H1 (cell line): ENCODE measurements around the gene PLXDC2. TPM values are rescaled to one million over a fixed set of nuclear protein-coding genes. Genes with fewer than 3 reads are reported as not detected.

Experiments
- CTCF ChIA-PET: fragments of 300-600 bp; sonication (Branson Sonifier 250); formaldehyde crosslinking; loops from one replicate; lab custom pipeline; 2021; ENCODE audit not compliant: partially characterized antibody; lab: Charles Lee
- POLR2A ChIA-PET: fragments of 300-600 bp; sonication (Branson Sonifier 250); formaldehyde crosslinking; loops from one replicate; lab custom pipeline; 2021; ENCODE audit warnings: inconsistent platforms; ENCODE audit not compliant: partially characterized antibody; lab: Charles Lee
- DNase-seq, 2 experiments: peaks; one replicate each; pipeline versions ENCODE4 v3.0.0 to v3.0.0-alpha.2; 2010 to 2022; ENCODE audit warnings: low spot score in 2 of 2, low read depth in 1 of 2, mixed read lengths in 1 of 2
- FAIRE-seq: peaks from 2 replicates; lab custom pipeline; 2011; peaks lifted over from hg19 to GRCh38; lab: Jason Lieb, UNC
- H2AFZ ChIP-seq: 2 replicates; pipeline ENCODE4 v1.8.1; 2012; ENCODE audit warnings: low read length, inconsistent platforms
- H2AK5ac ChIP-seq: 2 replicates; pipeline ENCODE4 v1.6.1; 2013; ENCODE audit warnings: low read depth, low read length
- H2BK120ac ChIP-seq: replicated peaks from 2 replicates; pipeline ENCODE3; 2013; ENCODE audit warnings: low read depth, low read length, inconsistent platforms
- H2BK12ac ChIP-seq: 2 replicates; pipeline ENCODE4 v1.6.1; 2013; ENCODE audit warnings: low read depth, low read length
- H2BK15ac ChIP-seq: 2 replicates; pipeline ENCODE4 v1.6.1; 2013; ENCODE audit warnings: low read length
- H2BK20ac ChIP-seq: 2 replicates; pipeline ENCODE4 v1.6.1; 2013; ENCODE audit warnings: low read length
- H2BK5ac ChIP-seq: 2 replicates; pipeline ENCODE4 v1.6.1; 2013; ENCODE audit warnings: low read depth, low read length
- H3K14ac ChIP-seq: 2 replicates; pipeline ENCODE4 v1.6.1; 2013; ENCODE audit warnings: inconsistent platforms; ENCODE audit not compliant: insufficient read length
- H3K18ac ChIP-seq: 2 replicates; pipeline ENCODE4 v1.6.1; 2013; ENCODE audit warnings: low read length; ENCODE audit errors: extremely low read depth
- H3K23ac ChIP-seq: 2 replicates; pipeline ENCODE4 v1.6.1; 2013; ENCODE audit warnings: inconsistent platforms; ENCODE audit not compliant: insufficient read length
- H3K23me2 ChIP-seq: 2 replicates; pipeline ENCODE4 v1.6.1; 2013; ENCODE audit warnings: low read depth, low read length
- H3K27ac ChIP-seq: 2 replicates; pipeline ENCODE4 v1.6.1; 2011; ENCODE audit warnings: low read depth, low read length, inconsistent platforms
- H3K27me3 ChIP-seq, 4 experiments: replicated peaks in 1 of 4; 1 replicate in 1 of 4; 2 replicates in 3 of 4; pipeline versions ENCODE4 v1.6.1 to v1.8.1; 2011 to 2013; ENCODE audit warnings: low read length in 3 of 4, mild to moderate bottlenecking in 3 of 4, inconsistent platforms in 2 of 4, mixed read lengths in 2 of 4, moderate library complexity in 1 of 4; ENCODE audit not compliant: control insufficient read depth in 3 of 4, insufficient read depth in 3 of 4; ENCODE audit errors: extremely low read depth in 1 of 4
- H3K36me3 ChIP-seq, 4 experiments: 2 replicates each; pipeline versions ENCODE4 v1.6.1 to v1.8.1; 2011 to 2013; ENCODE audit warnings: mild to moderate bottlenecking in 4 of 4, low read length in 3 of 4, moderate library complexity in 2 of 4, control low read depth in 1 of 4, inconsistent platforms in 1 of 4; ENCODE audit not compliant: insufficient read depth in 4 of 4, control insufficient read depth in 2 of 4
- H3K4ac ChIP-seq: replicated peaks from 2 replicates; pipeline ENCODE3; 2013; ENCODE audit warnings: low read length, low read depth, mixed read lengths, inconsistent platforms; ENCODE audit not compliant: insufficient read length
- H3K4me1 ChIP-seq, 4 experiments: replicated peaks in 1 of 4; 1 replicate in 1 of 4; 2 replicates in 3 of 4; pipeline versions ENCODE4 v1.6.1 to v1.8.1; 2011 to 2013; ENCODE audit warnings: low read length in 3 of 4, inconsistent platforms in 2 of 4, mixed read lengths in 1 of 4; ENCODE audit not compliant: insufficient read depth in 4 of 4, control insufficient read depth in 3 of 4
- H3K4me2 ChIP-seq, 2 experiments: 2 replicates each; pipeline versions ENCODE4 v1.6.1 to v1.8.1; 2011 to 2013; ENCODE audit warnings: low read depth in 2 of 2, low read length in 2 of 2, control low read depth in 1 of 2, inconsistent platforms in 1 of 2, mild to moderate bottlenecking in 1 of 2; ENCODE audit not compliant: insufficient read depth in 1 of 2
- H3K4me3 ChIP-seq, 4 experiments: fragments of 200-600, 300-600 bp in 1 of 4; sonication (generic), shearing (Covaris generic), sonication (Bioruptor Twin) in 1 of 4; 2 replicates each; pipeline versions ENCODE4 v1.5.1 to v1.8.1; 2011 to 2016; ENCODE audit warnings: low read length in 4 of 4, low read depth in 3 of 4, control low read depth in 2 of 4, inconsistent platforms in 2 of 4, mild to moderate bottlenecking in 2 of 4, mixed read lengths in 1 of 4, moderate library complexity in 1 of 4; ENCODE audit not compliant: insufficient read depth in 2 of 4; ENCODE audit errors: extremely low read depth in 1 of 4
- H3K56ac ChIP-seq: replicated peaks from 2 replicates; pipeline ENCODE3; 2013; ENCODE audit warnings: low read depth, mild to moderate bottlenecking, mixed read lengths, low read length, inconsistent platforms; ENCODE audit not compliant: insufficient read length
- H3K79me1 ChIP-seq: 2 replicates; pipeline ENCODE4 v1.6.1; 2013; ENCODE audit warnings: low read depth, low read length, control low read depth
- H3K79me2 ChIP-seq, 2 experiments: 2 replicates each; pipeline versions ENCODE4 v1.6.1 to v1.8.1; 2012 to 2013; ENCODE audit warnings: low read length in 2 of 2, mild to moderate bottlenecking in 2 of 2, inconsistent platforms in 1 of 2; ENCODE audit not compliant: insufficient read depth in 2 of 2, control insufficient read depth in 1 of 2
- H3K9ac ChIP-seq, 4 experiments: replicated peaks in 1 of 4; 1 replicate in 1 of 4; 2 replicates in 3 of 4; pipeline versions ENCODE4 v1.6.1 to v1.8.1; 2011 to 2013; ENCODE audit warnings: low read depth in 3 of 4, low read length in 3 of 4, control low read depth in 2 of 4, mild to moderate bottlenecking in 2 of 4, moderate library complexity in 2 of 4, inconsistent platforms in 1 of 4; ENCODE audit errors: extremely low read depth in 1 of 4
- H3K9me3 ChIP-seq, 2 experiments: 2 replicates each; pipeline versions ENCODE4 v1.6.1 to v1.8.1; 2012 to 2013; ENCODE audit warnings: mild to moderate bottlenecking in 2 of 2, moderate library complexity in 2 of 2, control low read depth in 1 of 2, inconsistent platforms in 1 of 2, low read depth in 1 of 2, low read length in 1 of 2, mixed read lengths in 1 of 2; ENCODE audit not compliant: insufficient read depth in 2 of 2
- H4K20me1 ChIP-seq, 2 experiments: replicated peaks in 1 of 2; 2 replicates each; pipeline versions ENCODE3 to v1.8.1; 2011 to 2013; ENCODE audit warnings: inconsistent platforms in 2 of 2, low read length in 2 of 2, mild to moderate bottlenecking in 1 of 2; ENCODE audit not compliant: insufficient read depth in 2 of 2, control insufficient read depth in 1 of 2
- H4K5ac ChIP-seq: 2 replicates; pipeline ENCODE4 v1.6.1; 2013; ENCODE audit warnings: low read length, low read depth, mixed read lengths, inconsistent platforms; ENCODE audit not compliant: insufficient read length
- H4K8ac ChIP-seq: 2 replicates; pipeline ENCODE4 v1.8.0; 2013; ENCODE audit warnings: mild to moderate bottlenecking, moderate library complexity, low read length, inconsistent platforms; ENCODE audit not compliant: insufficient read depth; ENCODE audit errors: extremely low read depth
- H4K91ac ChIP-seq: replicated peaks from 2 replicates; pipeline ENCODE3; 2013; ENCODE audit warnings: low read length, mixed read lengths, inconsistent platforms; ENCODE audit not compliant: insufficient read length
- BRCA1 ChIP-seq: IDR thresholded peaks from 2 replicates; pipeline ENCODE4 v1.6.1; 2012; ENCODE audit warnings: low read depth, low read length, improper control_type of control experiment
- CHD2 ChIP-seq: IDR thresholded peaks from 2 replicates; pipeline ENCODE4 v1.6.1; 2012; ENCODE audit warnings: low read length, improper control_type of control experiment
- EGR1 ChIP-seq: IDR thresholded peaks from 2 replicates; pipeline ENCODE4 v1.6.1; 2011; ENCODE audit warnings: low read depth, low read length, borderline replicate concordance
- HDAC2 ChIP-seq, 2 experiments: fragments of 300-600 bp in 1 of 2; sonication (generic) in 1 of 2; IDR thresholded peaks; 2 replicates each; pipeline ENCODE4 v1.6.1; 2011 to 2012; ENCODE audit warnings: low read depth in 2 of 2, low read length in 2 of 2, mild to moderate bottlenecking in 2 of 2, moderate library complexity in 2 of 2, borderline replicate concordance in 1 of 2, inconsistent platforms in 1 of 2
- HDAC6 ChIP-seq: IDR thresholded peaks from one replicate; pipeline ENCODE4 v1.7.1; 2012; ENCODE audit warnings: low read depth, mild to moderate bottlenecking, inconsistent platforms, low read length, moderate library complexity
- SIRT6 ChIP-seq: IDR thresholded peaks from one replicate; pipeline ENCODE4 v1.7.1; 2012; ENCODE audit warnings: low read length, inconsistent platforms
- SIX5 ChIP-seq: IDR thresholded peaks from 2 replicates; pipeline ENCODE4 v1.6.1; 2011; ENCODE audit warnings: mild to moderate bottlenecking, low read depth, low read length
- WGBS, 2 experiments: shearing (Covaris generic) in 1 of 2; methylation state at CpG; one replicate each; pipeline versions ENCODE4 v1.1.6 to v1.1.7; 2013 to 2015; ENCODE audit warnings: low lambda C conversion rate in 2 of 2, mixed read lengths in 2 of 2, inconsistent platforms in 1 of 2, low coverage in 1 of 2, missing lambda C conversion rate in 1 of 2; ENCODE audit not compliant: insufficient replicate concordance in 2 of 2, insufficient coverage in 1 of 2, insufficient read length in 1 of 2; ENCODE audit errors: extremely low coverage in 1 of 2, missing lambda C conversion rate in 1 of 2; 5-methylcytosine and 5-hydroxymethylcytosine counted together
- polyA plus RNA-seq, 7 experiments: library from polyadenylated mRNA; depleted of rRNA in 3 of 7; stranded (reverse) in 5 of 7; unstranded in 2 of 7; fragments of >200 nt in 5 of 7; fragments of 200-250 nt in 2 of 7; gene quantifications; 1 replicate in 5 of 7; 2 replicates in 1 of 7; 4 replicates in 1 of 7; pipeline versions ENCODE4 v1.2.1 to v1.2.3, GENCODE V29; 2011 to 2013; ENCODE audit warnings: missing spikeins in 2 of 7, mixed read lengths in 2 of 7
- total RNA-seq: library from RNA; stranded (reverse); fragmentation: NEBNext Ultra II Directional; extraction: Animal tissue kit (Norgen Biotek cat#: 25700); gene quantifications from 2 replicates; pipeline ENCODE4 v1.2.1, GENCODE V29; 2021

PLXDC2 gene
- total and polyA plus RNA-seq, 2 of the 8 experiments (the other 6 are each of a cell fraction or from before 2014, with no cell fraction given) = 23.0 to 40.5 TPM

DNA sequence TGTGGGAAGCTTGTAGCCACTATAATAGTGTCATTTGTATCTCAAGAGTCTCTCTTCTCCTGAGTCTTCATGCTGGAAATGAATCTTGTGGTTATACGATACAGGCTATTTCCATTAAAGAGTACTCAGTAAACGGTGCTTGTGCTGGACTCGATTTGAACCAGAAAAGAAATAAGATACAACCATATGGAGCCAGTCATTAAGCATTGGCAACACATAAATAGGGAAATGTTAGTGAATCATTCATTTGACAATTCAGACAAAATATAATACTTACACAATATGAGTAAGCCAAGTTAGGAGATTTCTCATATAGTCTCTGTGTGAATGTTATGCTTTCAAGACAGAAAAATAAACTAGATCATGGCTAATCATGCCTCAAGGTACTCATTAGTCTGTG lies 356.8 kb downstream of the PLXDC2 start:
- H3K36me3 ChIP-seq = peaks cover 0 to 3% (median 0%) of the 10 kb centered on the region in 4 experiments; a peak in 2 of 8 replicates
- H3K4me1 ChIP-seq = 0 out of 7 replicates have a peak, but pooled peaks cover 0 to 1% (median 0%) of the 10 kb centered on the region in 4 experiments
- H3K14ac ChIP-seq = no peak overlapping the region
- H4K5ac ChIP-seq = no peak overlapping the region
- ChIA-PET CTCF (no interaction called here), POLR2A (no interaction called here)
- H3K27me3 ChIP-seq = no peaks in the 10 kb centered on the region
- H3K79me2 ChIP-seq = no peaks in the 10 kb centered on the region
- TF ChIP-seq EGR1 (no peak), HDAC2 (IDR thresholded peaks at IDR 0.05; ENCODE audit: borderline replicate concordance in 1 of 2, low read depth in 2 of 2, low read length in 2 of 2) (no peak), HDAC6 (no peak), SIX5 (no peak), CHD2 (no peak), BRCA1 (no peak), SIRT6 (no peak)
- no peaks in the 10 kb centered on the region; the same call in 1 of the 2 replicates for H3K79me1 ChIP-seq
- H4K8ac ChIP-seq = no peak overlapping the region
- no peak overlapping the region for H3K18ac ChIP-seq
- no peak overlapping the region for H3K23ac ChIP-seq
- no peak overlapping the region for H3K27ac ChIP-seq
- no peak overlapping the region for H3K56ac ChIP-seq
- H2AFZ ChIP-seq = no peak overlapping the region
- no peak overlapping the region for H3K4ac ChIP-seq
- H2BK5ac ChIP-seq = no peak overlapping the region
- H3K9ac ChIP-seq = no peak overlapping the region
- no peak overlapping the region for H3K4me3 ChIP-seq
- no peak overlapping the region for H2BK12ac ChIP-seq
- no peak overlapping the region for H4K91ac ChIP-seq
- H3K4me2 ChIP-seq = no peak overlapping the region
- no peak for FAIRE-seq
- no peaks in the 10 kb centered on the region for H3K9me3 ChIP-seq
- no peak overlapping the region for H2AK5ac ChIP-seq
- no peak overlapping the region for H2BK20ac ChIP-seq
- no peak overlapping the region for H2BK15ac ChIP-seq
- H3K23me2 ChIP-seq = no peaks in the 10 kb centered on the region
- DNase-seq = no peak
- no peaks in the 10 kb centered on the region for H4K20me1 ChIP-seq
- WGBS, 2 experiments = 93% methylated on average over 3 of the region's 3 CpGs; no CpG with 5 or more reads in 1 of the 2 experiments
- H2BK120ac ChIP-seq = no peak overlapping the region
